Measurements from ENCODE around the gene SPTBN4.
"Not testable (repeated sequence)": the region's sequence is repeated elsewhere in the genome, so short reads cannot be mapped to it uniquely, and the experiment has no call there.

The SPTBN4 gene

GRCh38 chr19:40450664-40451063, 16.1 kb upstream of the SPTBN4 start:
- Histone ChIP-seq H3K4me2 (ENCODE audit: low read length) (no peak overlapping the region), H3K27ac (ENCODE audit: low read depth, low read length, poor library complexity, severe bottlenecking) (no peak overlapping the region), H3K9me3 (ENCODE audit: low read length) (no peaks in the 10 kb centered on the region), H3K9me2 (ENCODE audit: low read depth, low read length) (no peaks in the 10 kb centered on the region), H3K27me3 (ENCODE audit: insufficient read depth, low read length) (no peaks in the 10 kb centered on the region), H4K20me1 (ENCODE audit: insufficient read depth, low read length) (no peaks in the 10 kb centered on the region), H3K4me3 (ENCODE audit: low read depth, low read length, poor library complexity, severe bottlenecking) (no peak overlapping the region), H3F3A (ENCODE audit: insufficient read depth, low read length) (no peaks in the 10 kb centered on the region), H3K36me3 (ENCODE audit: insufficient read depth, low read length) (no peaks in the 10 kb centered on the region), H3K4me1 (ENCODE audit: insufficient read depth, low read length, severe bottlenecking) (no peaks in the 10 kb centered on the region), H2AFZ (ENCODE audit: low read length) (no peak overlapping the region), H3K9ac (ENCODE audit: low read length) (no peak overlapping the region), H3K79me2 (ENCODE audit: insufficient read depth, low read length) (no peaks in the 10 kb centered on the region)
- no peak for TF ChIP-seq CTCF (IDR thresholded peaks at IDR 0.05; ENCODE audit: low read length)

GRCh38 chr19:40452016-40452415, 14.8 kb upstream of the SPTBN4 start:
- no peak overlapping the region for H3K27ac ChIP-seq (ENCODE audit: low read depth, low read length, poor library complexity, severe bottlenecking)
- H3K9ac ChIP-seq (ENCODE audit: low read length), result no peak overlapping the region
- TF ChIP-seq EZH2 (IDR thresholded peaks at IDR 0.05; ENCODE audit: borderline replicate concordance, low read length) (no peak), CTCF (IDR thresholded peaks at IDR 0.05; ENCODE audit: low read length) (no peak)

GRCh38 chr19:40453151-40453735, 13.6 kb upstream of the SPTBN4 start:
- Histone ChIP-seq H3K9me3 (ENCODE audit: low read length) (no peaks in the 10 kb centered on the region), H2AFZ (ENCODE audit: low read length) (no peak overlapping the region), H3K36me3 (ENCODE audit: insufficient read depth, low read length) (no peaks in the 10 kb centered on the region), H4K20me1 (ENCODE audit: insufficient read depth, low read length) (no peaks in the 10 kb centered on the region), H3F3A (ENCODE audit: insufficient read depth, low read length) (no peaks in the 10 kb centered on the region), H3K27me3 (ENCODE audit: insufficient read depth, low read length) (no peaks in the 10 kb centered on the region), H3K9ac (ENCODE audit: low read length) (no peak overlapping the region), H3K4me1 (ENCODE audit: insufficient read depth, low read length, severe bottlenecking) (no peaks in the 10 kb centered on the region), H3K79me2 (ENCODE audit: insufficient read depth, low read length) (no peaks in the 10 kb centered on the region), H3K27ac (ENCODE audit: low read depth, low read length, poor library complexity, severe bottlenecking) (no peak overlapping the region), H3K4me3 (ENCODE audit: low read depth, low read length, poor library complexity, severe bottlenecking) (no peak overlapping the region), H3K9me2 (ENCODE audit: low read depth, low read length) (no peaks in the 10 kb centered on the region), H3K4me2 (ENCODE audit: low read length) (no peak overlapping the region)
- TF ChIP-seq EZH2 (IDR thresholded peaks at IDR 0.05; ENCODE audit: borderline replicate concordance, low read length) (no peak), CTCF (IDR thresholded peaks at IDR 0.05; ENCODE audit: low read length) (no peak)

More at GRCh38 chr19:40452016-40452415, 14.8 kb upstream of the SPTBN4 start:
- Histone ChIP-seq H3F3A (ENCODE audit: insufficient read depth, low read length) (no peaks in the 10 kb centered on the region), H3K27me3 (ENCODE audit: insufficient read depth, low read length) (no peaks in the 10 kb centered on the region), H3K36me3 (ENCODE audit: insufficient read depth, low read length) (no peaks in the 10 kb centered on the region), H3K9me2 (ENCODE audit: low read depth, low read length) (no peaks in the 10 kb centered on the region), H3K79me2 (ENCODE audit: insufficient read depth, low read length) (no peaks in the 10 kb centered on the region), H3K4me2 (ENCODE audit: low read length) (no peak overlapping the region), H3K4me3 (ENCODE audit: low read depth, low read length, poor library complexity, severe bottlenecking) (no peak overlapping the region), H3K9me3 (ENCODE audit: low read length) (no peaks in the 10 kb centered on the region), H4K20me1 (ENCODE audit: insufficient read depth, low read length) (no peaks in the 10 kb centered on the region), H2AFZ (ENCODE audit: low read length) (no peak overlapping the region), H3K4me1 (ENCODE audit: insufficient read depth, low read length, severe bottlenecking) (no peaks in the 10 kb centered on the region)

GRCh38 chr19:40453943-40454342, 12.9 kb upstream of the SPTBN4 start:
- H3K27ac ChIP-seq (ENCODE audit: low read depth, low read length, poor library complexity, severe bottlenecking); H3K27me3 ChIP-seq (ENCODE audit: insufficient read depth, low read length); H3K79me2 ChIP-seq (ENCODE audit: insufficient read depth, low read length); H3K4me1 ChIP-seq (ENCODE audit: insufficient read depth, low read length, severe bottlenecking); H4K20me1 ChIP-seq (ENCODE audit: insufficient read depth, low read length); H3K9me3 ChIP-seq (ENCODE audit: low read length); H3K9ac ChIP-seq (ENCODE audit: low read length); H2AFZ ChIP-seq (ENCODE audit: low read length); H3K9me2 ChIP-seq (ENCODE audit: low read depth, low read length); H3K36me3 ChIP-seq (ENCODE audit: insufficient read depth, low read length); H3K4me2 ChIP-seq (ENCODE audit: low read length); H3K4me3 ChIP-seq (ENCODE audit: low read depth, low read length, poor library complexity, severe bottlenecking); H3F3A ChIP-seq (ENCODE audit: insufficient read depth, low read length): not testable (repeated sequence)

Data from OCI-LY1 (cell line).